Thyroid gland (tissue), 4 donors: ENCODE results near the gene SLC11A1.

Experiments
- CTCF ChIP-seq, 6 experiments: fragments of 200-600 bp in 3 of 6; fragments of 450-650 bp in 3 of 6; sonication (generic) in 3 of 6; IDR thresholded peaks; one replicate each; pipeline ENCODE4 v1.5.1; 2016 to 2019; ENCODE audit warnings: antibody characterized with exemption in 6 of 6, mild to moderate bottlenecking in 2 of 6, inconsistent platforms in 1 of 6, moderate library complexity in 1 of 6
- POLR2A ChIP-seq, 2 donors: fragments of 450-650 bp; IDR thresholded peaks; one replicate each; pipeline ENCODE4 v1.6.1; 2017; ENCODE audit warnings: antibody characterized with exemption in 2 of 2, mild to moderate bottlenecking in 2 of 2, moderate library complexity in 1 of 2

- TF ChIP-seq POLR2A (IDR thresholded peaks at IDR 0.05) (no peak), CTCF (IDR thresholded peaks at IDR 0.05) (no peak)
Observed at GRCh38 chr2:218374795-218375194, 7.3 kb upstream of the SLC11A1 start.
